Retinal pigment epithelial cell (primary cell): ENCODE data around the gene MYCBP.

ENCODE experiments used
- DNase-seq: peaks from one replicate; pipeline ENCODE4 v3.0.0-alpha.2; 2010; ENCODE audit warnings: low read depth
- H3K4me3 ChIP-seq: 2 replicates; pipeline ENCODE4 v1.5.1; 2011; ENCODE audit warnings: mild to moderate bottlenecking, low read length, control low read depth, moderate library complexity
- CTCF ChIP-seq: conservative IDR thresholded peaks from 2 replicates; pipeline ENCODE4 v1.5.1; 2011; ENCODE audit warnings: low read depth, low read length, control low read depth, inconsistent platforms

MYCBP gene

GRCh38 chr1:38820860-38821259 is 52.3 kb downstream of the MYCBP start:
- no peak for DNase-seq
- no peak overlapping the region for H3K4me3 ChIP-seq
- TF ChIP-seq CTCF, result no peak

DNA sequence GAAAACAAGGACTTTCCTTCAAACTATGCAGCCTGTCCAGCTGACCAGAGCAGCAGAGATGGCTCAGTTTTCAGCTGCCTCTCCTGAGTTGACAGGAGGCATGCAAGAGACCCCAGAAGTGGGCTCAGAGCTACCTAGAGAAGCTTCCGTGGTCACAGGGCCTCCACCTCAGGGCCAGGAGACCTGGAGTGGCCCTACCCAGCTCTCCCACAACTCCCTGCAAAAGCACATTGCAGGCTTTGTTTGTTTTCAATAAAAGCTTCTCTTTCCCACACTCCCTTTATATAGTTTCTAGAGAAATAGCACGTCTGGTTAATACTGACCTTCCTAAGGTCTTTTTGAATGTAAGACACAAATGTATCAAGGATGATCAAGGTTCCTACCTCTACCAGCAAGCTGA is 53.6 kb downstream of the MYCBP start:
- DNase-seq, result no peak
- TF ChIP-seq CTCF, result no peak
- no peak overlapping the region for H3K4me3 ChIP-seq

- DNase-seq, result no peak
- no peak overlapping the region for H3K4me3 ChIP-seq
- TF ChIP-seq CTCF, result no peak
Observed at GRCh38 chr1:38819040-38819439, 54.1 kb downstream of the MYCBP start.

DNA sequence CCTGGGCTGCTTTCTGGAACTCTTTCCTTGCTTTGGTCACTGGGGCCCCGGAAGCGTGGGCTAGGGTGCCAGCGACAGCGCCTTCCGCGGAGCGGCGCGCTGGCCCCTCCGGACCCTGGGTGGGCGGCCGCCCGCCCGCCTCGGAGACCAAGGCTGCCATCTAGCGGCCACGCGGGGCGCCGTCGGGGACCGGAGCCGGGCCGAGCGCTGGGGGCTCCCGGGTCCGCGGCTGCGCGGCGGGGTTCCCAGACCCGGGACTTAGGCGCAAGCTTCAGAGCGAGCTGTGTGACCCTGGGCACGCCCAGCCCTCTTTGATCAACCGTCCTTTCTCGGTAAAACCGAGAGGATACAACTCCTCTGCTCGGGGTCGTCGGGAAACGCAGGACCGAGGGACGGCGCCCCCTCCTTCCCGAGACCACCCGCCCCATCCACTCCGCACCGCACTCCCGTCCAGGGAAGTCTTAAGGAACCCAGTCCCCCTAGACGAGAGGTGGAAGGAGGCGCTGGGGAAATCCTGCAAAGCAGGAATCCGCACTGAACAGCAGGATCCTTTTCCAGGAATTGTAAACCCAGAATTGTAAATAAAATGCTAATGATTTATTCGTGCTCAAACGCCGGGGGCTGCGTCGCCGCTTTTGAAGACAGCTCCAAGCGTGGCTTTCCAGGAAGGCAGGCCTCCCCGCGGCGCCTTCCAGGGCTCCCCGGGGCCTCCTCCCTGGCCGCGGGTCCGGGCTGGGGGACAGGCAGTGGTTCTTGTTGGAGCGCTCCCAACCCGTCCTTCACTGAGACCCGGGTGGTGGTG is 54.8 kb downstream of the MYCBP start:
- H3K4me3 ChIP-seq, result no peak overlapping the region
- no peak for DNase-seq
- TF ChIP-seq CTCF, result peak; percentile 50

- TF ChIP-seq CTCF, result no peak
- H3K4me3 ChIP-seq, result no peak overlapping the region
- DNase-seq, result no peak
Observed at GRCh38 chr1:38817267-38818174, 55.6 kb downstream of the MYCBP start.

DNA sequence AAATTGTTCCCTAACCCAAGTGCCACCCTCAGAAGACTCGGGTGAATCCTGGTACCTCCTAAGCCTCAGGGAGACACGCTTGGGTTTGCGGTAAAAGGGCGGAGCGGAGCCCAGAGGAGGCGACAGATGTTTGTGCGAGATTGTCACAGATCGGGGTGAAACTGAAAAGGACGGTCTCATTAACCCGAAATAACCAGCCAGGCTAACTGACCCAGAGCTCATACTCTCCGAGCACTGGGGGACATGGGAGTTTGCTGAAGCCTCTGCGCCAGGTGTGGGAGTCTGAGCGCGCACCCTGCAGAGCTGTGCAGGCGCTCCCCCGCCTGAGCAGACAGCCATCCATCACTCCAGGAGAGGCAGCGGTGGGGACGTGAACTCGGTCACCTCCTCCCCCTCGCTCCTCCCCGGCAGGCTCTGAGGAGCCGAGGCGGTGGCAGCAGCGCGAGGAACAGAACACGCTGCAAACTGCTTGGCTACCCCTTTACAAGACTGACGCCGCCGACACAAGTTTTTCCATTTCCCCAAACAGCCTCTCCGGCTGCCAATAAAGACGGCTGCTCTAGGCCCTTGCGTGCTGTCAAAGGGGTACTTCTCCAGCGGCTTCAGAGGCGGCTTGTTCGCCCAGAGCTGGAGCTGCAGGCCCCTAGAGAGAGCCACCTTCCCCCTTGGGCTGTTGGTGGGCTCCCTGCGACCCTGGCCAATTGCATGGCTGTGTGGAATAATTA is 57.1 kb downstream of the MYCBP start:
- H3K4me3 ChIP-seq, result no peak overlapping the region
- no peak for TF ChIP-seq CTCF
- no peak for DNase-seq
